Esophagus muscularis mucosa (tissue), 4 donors: ENCODE data around the gene LIPJ.

ENCODE experiments used
- CTCF ChIP-seq, 3 experiments: fragments of 200-600 bp in 2 of 3; fragments of 450-650 bp in 1 of 3; sonication (generic) in 2 of 3; IDR thresholded peaks; one replicate each; pipeline ENCODE4 v1.5.1; 2017 to 2019; ENCODE audit warnings: antibody characterized with exemption in 3 of 3, mild to moderate bottlenecking in 2 of 3, moderate library complexity in 1 of 3
- EP300 ChIP-seq: sonication (generic); formaldehyde crosslinking; IDR thresholded peaks from one replicate; pipeline ENCODE4 v1.6.1; 2017; ENCODE audit warnings: antibody characterized with exemption
- POLR2AphosphoS5 ChIP-seq, 2 donors: sonication (generic); formaldehyde crosslinking; IDR thresholded peaks; one replicate each; pipeline ENCODE4 v1.6.1; 2017; ENCODE audit warnings: antibody characterized with exemption in 2 of 2

GRCh38 chr10:88557658-88558057 lies 28.9 kb upstream of the LIPJ start:
- TF ChIP-seq EP300, result no peak
- TF ChIP-seq CTCF (IDR thresholded peaks at IDR 0.05), result no peak
- no peak for TF ChIP-seq POLR2AphosphoS5 (IDR thresholded peaks at IDR 0.05)
